Mucosa of descending colon (tissue), 3 donors: ENCODE results near the gene CCDC85A. TPM values are rescaled to one million over a fixed set of nuclear protein-coding genes. Genes with fewer than 3 reads are reported as not detected.

Experiments used
- ATAC-seq: fragments of 200-7000 bp; cut with Tn5 transposase; one replicate; pipeline ENCODE4 v1.9.1; 2020; ENCODE audit warnings: mild to moderate bottlenecking, moderate library complexity
- DNase-seq, 3 donors: peaks; one replicate each; pipeline ENCODE4 v3.0.0-alpha.2; 2020
- H3K36me3 ChIP-seq: fragments of 200-600 bp; one replicate; pipeline ENCODE4 v1.8.0; 2021; ENCODE audit warnings: low read depth, mild to moderate bottlenecking
- H3K4me1 ChIP-seq: fragments of 200-600 bp; one replicate; pipeline ENCODE4 v1.8.0; 2021; ENCODE audit warnings: low read depth, mild to moderate bottlenecking
- H3K4me3 ChIP-seq: fragments of 200-600 bp; one replicate; pipeline ENCODE4 v1.8.0; 2021; ENCODE audit warnings: mild to moderate bottlenecking
- H3K9me3 ChIP-seq: fragments of 200-600 bp; one replicate; pipeline ENCODE4 v1.8.0; 2021; ENCODE audit warnings: mild to moderate bottlenecking
- intact Hi-C, 2 donors: fragments of 100-400 bp; cut with DNase I in 1 of 2; cut with micrococcal nuclease in 1 of 2; formaldehyde crosslinking; loops; one replicate each; pipeline versions ENCODE4 v1.11.0 to v1.11.1; 2022; cut with DNase I, micrococcal nuclease
- total RNA-seq, 3 donors: library from RNA; stranded (reverse); fragmentation: NEBNext Ultra II Directional in 2 of 3; extraction: Animal tissue kit (Norgen Biotek cat#: 25700) in 2 of 3; gene quantifications; one replicate each; pipeline versions ENCODE4 v1.2.1 to v1.2.4, GENCODE V29; 2021 to 2023
- TF ChIP-seq, protein P1 (sequence below): fragments of 200-600 bp; IDR thresholded peaks from one replicate; pipeline ENCODE4 v1.8.0; 2022; ENCODE audit warnings: antibody characterized with exemption, mild to moderate bottlenecking
- donor health status: DM: no; HTN: no; CAD: no; lungs with moderate emphysema.
- donor health status: DM: no; HTN: no; CAD: no.
- donor health status: DM: no; HTN: yes; CAD: no.

Gene CCDC85A
- total RNA-seq, 3 donors from 2014 or later = 0.41 to 2.7 (median 0.49) TPM

DNA sequence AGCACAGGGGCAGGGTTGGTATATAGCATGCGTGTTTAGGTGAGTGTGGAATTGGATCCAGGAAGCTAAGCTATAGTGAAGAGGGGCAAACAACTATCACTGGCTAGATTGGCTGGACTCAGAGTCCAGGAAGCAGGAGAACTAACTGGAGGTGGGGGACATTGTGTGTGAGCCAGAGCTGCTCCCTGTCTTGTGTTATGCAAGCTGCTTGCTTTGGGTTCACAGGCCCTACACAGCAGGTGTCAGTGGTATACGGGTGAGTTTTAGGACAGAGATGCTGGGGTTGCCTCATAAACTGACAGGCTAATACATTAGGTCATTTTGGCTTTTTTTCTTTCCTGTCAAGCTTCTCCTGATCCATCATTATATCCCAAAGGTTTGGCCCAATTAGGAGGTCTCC lies 87.5 kb downstream of the CCDC85A start:
- intact Hi-C loops = no loop called here
- Histone ChIP-seq H3K4me3 (no peak overlapping the region), H3K9me3 (no peaks in the 10 kb centered on the region), H3K36me3 (no peaks in the 10 kb centered on the region), H3K4me1 (no peaks in the 10 kb centered on the region)
- DNase-seq (no peak), ATAC-seq (no peak)
- TF ChIP-seq, protein P1, sequence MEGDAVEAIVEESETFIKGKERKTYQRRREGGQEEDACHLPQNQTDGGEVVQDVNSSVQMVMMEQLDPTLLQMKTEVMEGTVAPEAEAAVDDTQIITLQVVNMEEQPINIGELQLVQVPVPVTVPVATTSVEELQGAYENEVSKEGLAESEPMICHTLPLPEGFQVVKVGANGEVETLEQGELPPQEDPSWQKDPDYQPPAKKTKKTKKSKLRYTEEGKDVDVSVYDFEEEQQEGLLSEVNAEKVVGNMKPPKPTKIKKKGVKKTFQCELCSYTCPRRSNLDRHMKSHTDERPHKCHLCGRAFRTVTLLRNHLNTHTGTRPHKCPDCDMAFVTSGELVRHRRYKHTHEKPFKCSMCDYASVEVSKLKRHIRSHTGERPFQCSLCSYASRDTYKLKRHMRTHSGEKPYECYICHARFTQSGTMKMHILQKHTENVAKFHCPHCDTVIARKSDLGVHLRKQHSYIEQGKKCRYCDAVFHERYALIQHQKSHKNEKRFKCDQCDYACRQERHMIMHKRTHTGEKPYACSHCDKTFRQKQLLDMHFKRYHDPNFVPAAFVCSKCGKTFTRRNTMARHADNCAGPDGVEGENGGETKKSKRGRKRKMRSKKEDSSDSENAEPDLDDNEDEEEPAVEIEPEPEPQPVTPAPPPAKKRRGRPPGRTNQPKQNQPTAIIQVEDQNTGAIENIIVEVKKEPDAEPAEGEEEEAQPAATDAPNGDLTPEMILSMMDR = no peak

DNA sequence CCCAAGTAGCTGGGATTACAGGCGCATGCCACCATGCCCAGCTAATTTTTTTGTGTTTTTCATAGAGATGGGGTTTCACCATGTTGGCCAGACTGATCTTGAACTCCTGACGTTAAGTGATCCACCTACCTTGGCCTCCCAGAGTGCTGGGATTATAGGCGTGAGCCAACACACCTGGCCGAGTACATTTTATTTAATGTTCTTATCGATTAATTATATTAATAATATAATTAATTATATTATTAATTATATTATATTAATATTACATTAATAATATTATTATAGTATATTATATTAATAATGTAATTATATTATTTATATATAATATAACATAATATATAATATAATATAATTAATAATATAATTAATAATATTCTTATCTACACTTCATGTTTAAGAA lies 101.4 kb downstream of the CCDC85A start:
- ATAC-seq (no peak), DNase-seq (no peak)
- intact Hi-C loops = no loop called here
- Histone ChIP-seq H3K9me3 (no peaks in the 10 kb centered on the region), H3K36me3 (no peaks in the 10 kb centered on the region), H3K4me3 (no peak overlapping the region), H3K4me1 (no peaks in the 10 kb centered on the region)
- TF ChIP-seq, protein P1 = no peak

DNA sequence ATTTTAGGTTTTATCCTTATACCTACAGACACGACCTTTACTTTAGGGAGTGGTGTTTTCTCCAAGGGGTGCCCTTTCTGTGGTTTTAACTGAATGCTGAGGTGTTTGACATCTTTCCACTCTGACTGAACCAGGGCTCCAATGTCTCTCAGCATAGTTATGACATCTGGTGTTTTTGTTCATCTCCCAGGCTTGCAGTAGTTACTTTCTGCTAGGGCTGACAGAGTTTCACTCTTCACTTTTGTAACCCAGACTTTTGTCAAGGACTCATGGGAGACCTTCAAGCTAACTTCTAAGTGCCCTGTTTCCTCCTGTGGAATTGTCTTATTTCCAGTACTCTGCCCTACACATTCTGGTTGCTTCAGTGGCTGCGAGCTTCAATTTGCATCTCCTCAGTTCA lies 103.1 kb downstream of the CCDC85A start:
- ATAC-seq (no peak), DNase-seq (no peak)
- no peaks in the 10 kb centered on the region for H3K9me3 ChIP-seq
- TF ChIP-seq, protein P1 = no peak
- no peaks in the 10 kb centered on the region for H3K4me1 ChIP-seq
- no peak overlapping the region for H3K4me3 ChIP-seq
- intact Hi-C loops = no loop called here
- H3K36me3 ChIP-seq = no peaks in the 10 kb centered on the region

DNA sequence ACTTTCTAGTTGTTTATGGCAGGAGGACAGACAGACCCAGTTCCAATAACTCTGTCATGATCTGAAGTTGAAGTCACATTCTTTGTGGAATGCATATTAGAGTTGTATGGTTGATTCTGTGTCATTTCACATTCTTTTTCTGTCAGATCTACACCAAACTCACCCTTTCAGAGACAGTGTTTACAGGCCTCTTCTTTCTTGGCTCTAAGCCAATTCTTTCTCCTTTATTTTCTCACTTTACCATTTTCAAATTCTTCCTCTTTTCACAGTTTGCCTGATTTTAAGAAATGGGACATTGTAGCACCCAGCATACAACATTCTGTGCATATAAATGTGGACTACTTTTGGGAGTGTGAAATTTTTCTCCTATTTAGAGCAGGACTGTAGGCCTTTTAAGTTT lies 103.7 kb downstream of the CCDC85A start:
- TF ChIP-seq, protein P1 = no peak
- H3K4me3 ChIP-seq = no peak overlapping the region
- no peaks in the 10 kb centered on the region for H3K9me3 ChIP-seq
- no peaks in the 10 kb centered on the region for H3K4me1 ChIP-seq
- intact Hi-C loops = no loop called here
- no peak for ATAC-seq
- no peak for DNase-seq
- H3K36me3 ChIP-seq = no peaks in the 10 kb centered on the region

DNA sequence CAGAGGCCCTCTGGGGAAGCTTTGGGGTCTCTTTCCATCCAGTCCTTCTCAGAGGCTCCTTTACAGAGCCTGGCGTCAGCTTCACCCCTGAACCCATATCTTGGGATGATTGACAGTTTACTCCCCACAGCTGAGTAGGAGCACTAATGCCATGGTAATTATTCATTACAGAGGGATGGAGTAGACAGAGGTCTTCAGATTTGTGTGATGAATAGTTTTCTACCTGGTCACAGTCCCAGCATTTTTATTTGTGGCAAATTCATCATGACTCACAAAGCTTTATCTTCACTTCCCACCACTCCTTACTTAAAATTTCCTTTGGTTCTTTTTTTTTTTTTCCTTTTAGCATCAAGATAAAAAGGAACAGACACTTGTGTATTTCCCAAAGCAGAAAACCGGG lies 104.2 kb downstream of the CCDC85A start:
- TF ChIP-seq, protein P1 = no peak
- H3K9me3 ChIP-seq = no peaks in the 10 kb centered on the region
- no peaks in the 10 kb centered on the region for H3K4me1 ChIP-seq
- H3K4me3 ChIP-seq = no peak overlapping the region
- DNase-seq = no peak
- intact Hi-C loops = no loop called here
- H3K36me3 ChIP-seq = no peaks in the 10 kb centered on the region
- no peak for ATAC-seq

DNA sequence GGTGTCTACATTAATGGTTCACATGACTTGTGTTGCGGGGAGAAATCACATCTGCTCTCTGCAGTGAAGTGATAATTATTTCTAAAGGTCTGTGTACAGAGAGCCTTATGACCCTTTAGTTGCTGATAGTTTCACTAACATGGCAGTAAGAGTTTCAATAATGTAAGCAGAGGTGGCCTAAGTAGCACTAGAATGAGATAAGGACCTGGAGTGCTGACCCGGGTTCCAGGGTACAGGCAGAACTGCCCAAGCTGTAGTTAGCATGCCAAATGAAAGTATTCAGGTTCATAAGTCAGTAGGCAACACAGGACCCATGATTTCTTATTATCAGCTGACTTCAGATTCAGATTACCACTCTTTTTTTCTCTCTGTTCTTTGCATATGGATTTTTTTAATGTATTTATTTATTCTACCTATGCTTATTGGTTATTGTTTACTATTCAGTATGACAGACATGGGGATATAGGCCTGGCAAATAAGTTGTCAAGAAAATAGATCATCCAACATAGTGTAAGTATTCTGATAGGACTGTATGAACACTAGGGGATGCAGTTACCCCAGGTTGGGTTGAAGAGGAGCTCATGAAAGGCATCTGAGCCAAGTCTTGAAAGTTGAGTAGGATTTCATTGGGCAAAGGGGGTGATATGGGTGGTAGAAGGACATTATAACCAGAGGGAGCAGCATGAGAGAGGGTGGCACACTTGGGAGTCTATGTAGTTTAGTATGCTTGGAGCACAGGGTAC lies 105.2 kb downstream of the CCDC85A start:
- no peaks in the 10 kb centered on the region for H3K9me3 ChIP-seq
- intact Hi-C loops = no loop called here
- H3K36me3 ChIP-seq = no peaks in the 10 kb centered on the region
- no peaks in the 10 kb centered on the region for H3K4me1 ChIP-seq
- ATAC-seq = no peak
- DNase-seq = no peak
- TF ChIP-seq, protein P1 = no peak
- H3K4me3 ChIP-seq = no peak overlapping the region
